ENCODE results near the gene CLIP1. TPM values are rescaled to one million over a fixed set of nuclear protein-coding genes. Genes with fewer than 3 reads are reported as not detected.
A peak's percentile ranks its signal among the peaks of the same experiment; 100 is the strongest.
"Not testable (repeated sequence)": the region's sequence is repeated elsewhere in the genome, so short reads cannot be mapped to it uniquely, and the experiment has no call there.

CLIP1 gene
- total RNA-seq, 4 donors from 2014 or later = 78.7 to 147 (median 118) TPM

DNA sequence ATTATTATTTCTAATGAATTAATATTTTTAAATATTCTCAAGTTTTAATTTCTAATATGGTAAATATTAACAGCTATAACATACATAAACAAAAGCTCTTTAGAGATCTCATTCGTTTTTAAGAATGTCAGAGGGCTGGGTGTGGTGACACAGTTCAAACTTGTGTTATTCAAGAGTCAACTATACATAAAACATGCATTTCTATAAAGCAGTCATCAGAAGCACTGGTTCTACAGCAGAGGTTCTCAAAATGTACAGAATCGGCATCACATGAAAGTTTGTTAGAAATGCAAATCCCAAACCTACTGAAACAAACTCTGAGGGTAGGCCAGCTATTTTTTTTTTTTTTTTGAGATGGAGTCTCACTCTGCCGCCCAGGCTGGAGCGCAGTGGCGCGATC, 34.6 kb downstream of the CLIP1 start:
- no peak for DNase-seq
- Histone ChIP-seq H3K9me3 (no peaks in the 10 kb centered on the region), H3K27me3 (no peaks in the 10 kb centered on the region), H3K4me3 (no peak overlapping the region), H3K4me1 (no peaks in the 10 kb centered on the region), H3K27ac (no peak overlapping the region), H3K36me3 (no peaks in the 10 kb centered on the region)
- TF ChIP-seq, protein P1, sequence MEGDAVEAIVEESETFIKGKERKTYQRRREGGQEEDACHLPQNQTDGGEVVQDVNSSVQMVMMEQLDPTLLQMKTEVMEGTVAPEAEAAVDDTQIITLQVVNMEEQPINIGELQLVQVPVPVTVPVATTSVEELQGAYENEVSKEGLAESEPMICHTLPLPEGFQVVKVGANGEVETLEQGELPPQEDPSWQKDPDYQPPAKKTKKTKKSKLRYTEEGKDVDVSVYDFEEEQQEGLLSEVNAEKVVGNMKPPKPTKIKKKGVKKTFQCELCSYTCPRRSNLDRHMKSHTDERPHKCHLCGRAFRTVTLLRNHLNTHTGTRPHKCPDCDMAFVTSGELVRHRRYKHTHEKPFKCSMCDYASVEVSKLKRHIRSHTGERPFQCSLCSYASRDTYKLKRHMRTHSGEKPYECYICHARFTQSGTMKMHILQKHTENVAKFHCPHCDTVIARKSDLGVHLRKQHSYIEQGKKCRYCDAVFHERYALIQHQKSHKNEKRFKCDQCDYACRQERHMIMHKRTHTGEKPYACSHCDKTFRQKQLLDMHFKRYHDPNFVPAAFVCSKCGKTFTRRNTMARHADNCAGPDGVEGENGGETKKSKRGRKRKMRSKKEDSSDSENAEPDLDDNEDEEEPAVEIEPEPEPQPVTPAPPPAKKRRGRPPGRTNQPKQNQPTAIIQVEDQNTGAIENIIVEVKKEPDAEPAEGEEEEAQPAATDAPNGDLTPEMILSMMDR (IDR thresholded peaks at IDR 0.05) = no peak
- no peak for TF ChIP-seq POLR2A (IDR thresholded peaks at IDR 0.05)
- 85 to 92% methylated on average over 6 of the region's 6 CpGs for WGBS, 2 donors
- intact Hi-C loops (cut with DNase I) = no loop called here

DNA sequence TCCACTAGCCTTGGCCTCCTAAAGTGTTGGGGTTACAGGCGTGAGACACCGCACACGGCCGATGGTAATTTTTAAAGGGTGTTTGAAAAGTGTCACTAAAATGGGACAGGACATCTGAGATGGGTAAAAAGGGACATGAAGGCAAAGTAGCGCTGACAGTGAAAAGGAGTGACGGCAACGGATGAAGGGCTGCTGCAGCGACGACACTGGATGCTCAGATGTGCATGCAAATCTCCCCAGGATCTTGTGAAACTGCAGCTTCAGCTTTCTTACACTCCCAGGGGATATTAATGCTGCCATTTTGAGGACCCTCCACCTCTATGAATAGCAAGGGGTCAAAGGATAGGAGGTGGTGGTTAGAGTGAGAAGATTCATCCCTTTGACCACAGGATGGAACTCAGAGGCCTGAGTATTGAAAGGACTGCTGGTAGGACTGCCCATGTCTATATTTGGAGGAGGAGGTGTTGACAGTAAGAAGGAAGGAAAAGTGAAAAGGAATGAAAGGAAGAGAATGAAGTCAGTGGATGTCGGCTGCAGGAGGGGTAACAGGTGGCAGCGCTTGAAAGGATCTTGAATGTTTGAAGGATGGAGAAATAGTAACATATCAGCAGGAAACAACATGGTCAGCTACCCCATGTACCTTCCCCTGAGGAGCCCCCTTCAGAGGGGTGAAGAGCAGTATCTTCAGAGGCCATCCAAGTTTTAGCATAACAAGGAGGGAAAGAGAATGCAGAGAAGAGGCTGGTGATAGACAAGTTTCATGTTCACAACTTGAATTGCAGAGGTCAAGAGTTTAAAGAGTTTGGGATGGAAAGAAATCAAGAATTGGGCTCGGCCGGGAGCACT, 37.1 kb downstream of the CLIP1 start:
- WGBS, 2 donors = 91 to 93% methylated on average over 10 to 12 of the region's 13 CpGs
- peak overlapping the region in 1 of 4 donors; percentile 49 for H3K27ac ChIP-seq
- intact Hi-C loops (cut with DNase I) = no loop called here

DNA sequence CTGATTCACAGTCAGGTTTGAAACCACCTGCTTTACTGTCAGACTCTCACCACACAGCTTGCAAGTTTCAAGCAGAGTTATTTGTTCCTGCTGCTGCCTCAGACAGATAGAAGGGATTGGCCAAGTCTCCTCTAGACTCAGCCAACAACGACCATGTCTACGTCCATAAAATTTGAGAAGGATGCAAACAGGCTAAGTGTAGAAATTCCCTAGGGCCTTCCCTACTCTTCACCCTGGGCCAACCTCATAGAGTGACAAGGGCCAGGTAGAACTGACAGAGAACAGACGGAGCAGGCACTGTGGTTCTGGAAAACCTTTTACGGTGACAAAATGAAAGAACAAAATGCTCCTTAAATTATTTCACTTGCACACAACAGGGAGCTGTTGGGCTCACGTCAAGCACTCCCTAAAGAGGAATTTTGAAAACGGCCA, 39.5 kb downstream of the CLIP1 start:
- WGBS, 2 donors = 88 to 90% methylated on average over 5 to 6 of the region's 6 CpGs
- Histone ChIP-seq H3K4me1 (no peaks in the 10 kb centered on the region), H3K36me3 (peaks cover 8 to 45% (median 21%) of the 10 kb centered on the region in 3 donors), H3K4me3 (no peak overlapping the region), H3K9me3 (no peaks in the 10 kb centered on the region), H3K27me3 (no peaks in the 10 kb centered on the region), H3K27ac (peak overlapping the region in 3 of 4 donors; percentile 47 to 49 (median 49))
- no peak for TF ChIP-seq POLR2A (IDR thresholded peaks at IDR 0.05)
- TF ChIP-seq, protein P1 (IDR thresholded peaks at IDR 0.05) = no peak
- intact Hi-C loops (cut with DNase I) = no loop called here
- no peak for DNase-seq

More for the DNA sequence above, 37.1 kb downstream of the CLIP1 start:
- TF ChIP-seq, protein P1 (IDR thresholded peaks at IDR 0.05) = no peak
- TF ChIP-seq POLR2A (IDR thresholded peaks at IDR 0.05) = no peak
- DNase-seq = no peak
- Histone ChIP-seq H3K9me3 (no peaks in the 10 kb centered on the region), H3K4me3 (no peak overlapping the region), H3K27me3 (no peaks in the 10 kb centered on the region), H3K36me3 (peaks cover 0 to 21% (median 7%) of the 10 kb centered on the region in 3 donors), H3K4me1 (no peaks in the 10 kb centered on the region)

DNA sequence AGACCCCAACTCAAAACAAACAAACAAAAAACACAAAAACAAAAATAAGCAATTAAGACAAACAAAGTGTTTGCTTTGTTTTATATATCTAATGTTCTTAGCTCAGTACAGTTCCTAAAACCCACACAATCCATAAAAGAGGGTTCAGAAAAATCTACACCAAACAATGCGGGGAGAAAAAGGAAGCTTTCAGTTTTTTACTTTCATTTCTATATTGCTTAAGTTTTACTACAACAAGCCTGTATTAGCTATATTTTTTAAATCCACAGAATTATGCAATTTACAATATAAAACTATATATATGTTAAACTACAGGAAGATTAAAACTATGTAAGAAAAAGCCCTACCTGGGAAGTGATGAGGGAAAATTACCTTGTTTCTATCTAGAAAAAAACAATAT, 41.4 kb downstream of the CLIP1 start:
- Histone ChIP-seq H3K4me1 (no peaks in the 10 kb centered on the region), H3K36me3 (peaks cover 8 to 65% (median 32%) of the 10 kb centered on the region in 3 donors), H3K9me3 (no peaks in the 10 kb centered on the region), H3K4me3 (no peak overlapping the region), H3K27me3 (no peaks in the 10 kb centered on the region), H3K27ac (peak overlapping the region in 1 of 4 donors; percentile 49)
- TF ChIP-seq POLR2A (IDR thresholded peaks at IDR 0.05) = no peak
- TF ChIP-seq, protein P1 (IDR thresholded peaks at IDR 0.05) = no peak
- intact Hi-C loops (cut with DNase I) = no loop called here
- 77 to 78% methylated on average over 1 of the region's 1 CpG for WGBS, 2 donors
- no peak for DNase-seq

DNA sequence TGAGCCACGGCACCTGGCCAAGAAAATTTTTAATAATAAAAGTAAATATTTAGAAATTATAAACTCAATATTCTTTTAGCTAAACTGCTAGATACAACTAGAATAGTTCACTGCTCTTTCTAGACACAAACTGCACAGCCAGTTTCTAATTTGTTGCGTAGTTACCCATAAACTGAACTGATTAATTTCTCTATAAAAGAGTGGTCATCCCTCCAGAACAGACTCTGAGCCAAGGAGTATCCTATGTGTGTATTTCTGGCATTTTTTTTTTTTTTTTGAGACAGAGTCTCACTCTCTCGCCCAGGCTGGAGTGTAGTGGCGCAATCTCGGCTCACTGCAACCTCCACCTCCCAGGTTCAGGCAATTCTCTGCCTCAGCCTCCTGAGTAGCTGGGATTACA, 45.7 kb downstream of the CLIP1 start:
- H3K27me3 ChIP-seq; H3K9me3 ChIP-seq; DNase-seq; intact Hi-C loops (cut with DNase I); H3K4me3 ChIP-seq; H3K4me1 ChIP-seq: not testable (repeated sequence)
- Histone ChIP-seq H3K36me3 (peaks cover 8 to 97% (median 28%) of the 10 kb centered on the region in 3 donors), H3K27ac (peak overlapping the region in 2 of 4 donors; percentile 68 to 80)
- 74 to 98% methylated on average over 3 to 5 of the region's 5 CpGs for WGBS, 2 donors

Data from esophagus squamous epithelium (tissue), 5 donors.